ENCODE measurements around the gene CEP72. TPM values are rescaled to one million over a fixed set of nuclear protein-coding genes. Genes with fewer than 3 reads are reported as not detected.

CEP72 gene
- total RNA-seq, 1 donor from 2014 or later: 4.8 TPM

DNA sequence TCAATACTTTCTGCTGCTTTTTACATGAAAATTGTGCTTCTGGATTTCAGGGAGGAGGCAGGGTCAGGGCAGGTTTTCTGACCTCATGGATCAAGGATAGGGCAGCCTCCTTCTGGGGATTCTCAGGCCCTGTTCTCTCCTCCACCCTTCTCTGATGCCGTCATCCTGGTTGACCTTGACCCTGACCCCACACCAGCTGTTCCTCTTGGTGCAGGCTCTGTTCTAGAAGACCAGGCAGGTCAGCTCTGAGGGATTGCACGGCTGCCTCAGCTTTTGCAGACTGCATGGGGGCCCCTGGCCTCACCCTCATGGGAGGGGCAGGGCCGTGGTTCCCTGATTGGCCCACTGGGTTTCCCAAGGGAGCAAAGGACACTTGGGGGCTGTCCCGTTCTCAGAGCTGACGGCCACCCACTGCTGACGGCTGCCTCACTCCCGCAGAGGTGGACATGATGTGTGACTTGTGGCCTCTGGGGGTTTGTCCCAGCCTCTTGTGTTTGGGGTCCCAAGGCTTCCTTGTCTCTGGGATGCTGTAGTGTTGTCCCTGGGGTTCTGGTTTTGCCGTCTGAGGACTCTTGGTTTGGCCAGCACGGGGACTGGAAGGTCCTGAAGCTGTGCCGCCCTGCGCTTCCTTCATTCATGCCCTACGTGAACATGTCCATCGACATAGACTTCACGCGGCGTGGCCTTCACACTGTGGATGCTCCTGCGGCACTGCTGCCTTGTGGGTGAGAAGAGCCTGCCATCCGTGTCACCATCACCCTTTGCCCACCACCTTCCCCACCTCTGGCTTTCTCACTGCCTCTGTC is 34.5 kb downstream of the CEP72 start:
- no peak overlapping the region for H3K4me3 ChIP-seq (ENCODE audit: low read depth, low read length)
- no peaks in the 10 kb centered on the region for H3K36me3 ChIP-seq (ENCODE audit: control insufficient read depth, insufficient read depth, low read length)
- DNase-seq (ENCODE audit: low read depth): no peak
- H3K27me3 ChIP-seq (ENCODE audit: control insufficient read depth, insufficient read depth, low read length): no peaks in the 10 kb centered on the region
- TF ChIP-seq, protein P1, sequence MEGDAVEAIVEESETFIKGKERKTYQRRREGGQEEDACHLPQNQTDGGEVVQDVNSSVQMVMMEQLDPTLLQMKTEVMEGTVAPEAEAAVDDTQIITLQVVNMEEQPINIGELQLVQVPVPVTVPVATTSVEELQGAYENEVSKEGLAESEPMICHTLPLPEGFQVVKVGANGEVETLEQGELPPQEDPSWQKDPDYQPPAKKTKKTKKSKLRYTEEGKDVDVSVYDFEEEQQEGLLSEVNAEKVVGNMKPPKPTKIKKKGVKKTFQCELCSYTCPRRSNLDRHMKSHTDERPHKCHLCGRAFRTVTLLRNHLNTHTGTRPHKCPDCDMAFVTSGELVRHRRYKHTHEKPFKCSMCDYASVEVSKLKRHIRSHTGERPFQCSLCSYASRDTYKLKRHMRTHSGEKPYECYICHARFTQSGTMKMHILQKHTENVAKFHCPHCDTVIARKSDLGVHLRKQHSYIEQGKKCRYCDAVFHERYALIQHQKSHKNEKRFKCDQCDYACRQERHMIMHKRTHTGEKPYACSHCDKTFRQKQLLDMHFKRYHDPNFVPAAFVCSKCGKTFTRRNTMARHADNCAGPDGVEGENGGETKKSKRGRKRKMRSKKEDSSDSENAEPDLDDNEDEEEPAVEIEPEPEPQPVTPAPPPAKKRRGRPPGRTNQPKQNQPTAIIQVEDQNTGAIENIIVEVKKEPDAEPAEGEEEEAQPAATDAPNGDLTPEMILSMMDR (IDR thresholded peaks at IDR 0.05; ENCODE audit: insufficient read depth, low read length, poor library complexity, severe bottlenecking): no peak

DNA sequence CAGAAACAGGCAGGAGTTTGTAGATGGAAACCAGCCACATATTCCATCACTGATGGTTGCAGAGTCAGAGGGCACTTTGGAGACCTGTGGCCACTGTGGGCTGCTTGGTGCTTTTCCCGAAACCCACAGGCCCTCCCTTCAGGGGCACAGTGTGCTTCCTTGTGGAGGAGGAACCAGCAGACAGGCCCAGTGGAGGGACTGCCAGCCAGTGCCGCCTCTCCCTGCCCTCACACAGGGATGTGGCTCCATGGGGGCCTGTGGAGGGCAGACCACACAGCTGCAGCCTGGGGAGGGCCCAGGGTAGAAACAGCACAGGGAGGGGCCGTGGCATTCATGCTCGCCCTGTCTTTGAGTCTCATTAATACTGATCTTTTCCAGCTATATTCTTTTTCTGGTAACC is 35.2 kb downstream of the CEP72 start:
- no peaks in the 10 kb centered on the region for H3K27me3 ChIP-seq (ENCODE audit: control insufficient read depth, insufficient read depth, low read length)
- TF ChIP-seq, protein P1 (IDR thresholded peaks at IDR 0.05; ENCODE audit: insufficient read depth, low read length, poor library complexity, severe bottlenecking): no peak

DNA sequence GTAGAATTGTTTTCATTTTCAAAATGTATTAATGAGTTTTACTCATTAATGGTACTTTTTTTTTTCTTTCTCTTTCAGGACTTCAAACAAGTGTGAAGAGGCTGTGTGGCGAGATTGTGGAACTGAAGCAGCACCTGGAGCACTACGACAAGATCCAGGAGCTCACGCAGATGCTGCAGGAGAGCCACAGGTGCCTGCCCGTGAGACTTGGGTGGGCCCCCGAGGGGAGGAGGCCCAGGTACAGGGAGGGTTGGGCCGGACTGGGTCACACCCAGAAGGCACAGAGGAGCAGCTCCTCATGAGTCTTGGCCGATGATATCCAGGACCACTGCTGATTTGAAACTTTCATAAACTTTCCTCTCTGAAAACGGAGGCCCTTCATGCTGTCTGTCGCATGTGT is 35.6 kb downstream of the CEP72 start:
- DNase-seq (ENCODE audit: low read depth): no peak
- Histone ChIP-seq H3K27me3 (ENCODE audit: control insufficient read depth, insufficient read depth, low read length) (no peaks in the 10 kb centered on the region), H3K4me3 (ENCODE audit: low read depth, low read length) (no peak overlapping the region), H3K36me3 (ENCODE audit: control insufficient read depth, insufficient read depth, low read length) (no peaks in the 10 kb centered on the region)
- TF ChIP-seq, protein P1 (IDR thresholded peaks at IDR 0.05; ENCODE audit: insufficient read depth, low read length, poor library complexity, severe bottlenecking): no peak

More for the DNA sequence above, 35.2 kb downstream of the CEP72 start:
- no peak overlapping the region for H3K4me3 ChIP-seq (ENCODE audit: low read depth, low read length)
- DNase-seq (ENCODE audit: low read depth): no peak
- no peaks in the 10 kb centered on the region for H3K36me3 ChIP-seq (ENCODE audit: control insufficient read depth, insufficient read depth, low read length)

DNA sequence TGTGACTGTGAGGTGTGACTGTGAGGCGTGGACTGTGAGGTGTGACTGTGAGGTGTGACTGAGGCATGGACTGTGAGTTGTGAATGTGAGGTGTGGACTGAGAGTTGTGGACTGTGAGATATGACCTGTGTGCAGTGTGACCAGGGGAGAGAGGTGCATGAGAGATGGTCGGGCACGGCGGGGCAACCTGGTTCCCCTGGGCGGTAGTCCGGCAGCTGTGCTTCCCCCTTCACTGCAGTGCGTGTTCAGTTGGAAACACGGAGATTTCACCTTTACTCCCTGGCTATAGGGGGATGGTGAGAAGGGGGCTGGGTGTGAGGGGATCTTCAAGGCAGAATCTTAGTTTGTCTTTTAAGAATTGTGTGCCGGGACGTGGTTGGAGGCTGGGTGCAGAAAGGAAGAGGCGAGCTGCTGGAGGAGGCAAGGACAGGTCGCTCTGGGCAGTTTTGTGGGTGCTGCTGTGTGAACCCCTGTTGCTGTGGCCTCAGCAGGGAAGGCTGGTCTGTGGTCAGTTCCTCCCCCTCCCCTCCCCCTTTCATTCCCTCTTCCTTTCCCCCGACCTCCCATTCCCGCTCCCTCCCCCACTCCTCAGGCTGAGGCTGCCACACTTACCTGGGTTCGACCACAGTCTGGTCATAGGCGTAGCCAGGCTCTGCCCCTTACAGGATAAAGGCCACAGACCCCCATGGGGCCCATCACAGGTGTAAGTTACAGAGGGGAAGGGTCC is 39.3 kb downstream of the CEP72 start:
- no peak overlapping the region for H3K4me3 ChIP-seq (ENCODE audit: low read depth, low read length)
- H3K27me3 ChIP-seq (ENCODE audit: control insufficient read depth, insufficient read depth, low read length): no peaks in the 10 kb centered on the region
- TF ChIP-seq, protein P1 (IDR thresholded peaks at IDR 0.05; ENCODE audit: insufficient read depth, low read length, poor library complexity, severe bottlenecking): no peak
- DNase-seq (ENCODE audit: low read depth): no peak
- no peaks in the 10 kb centered on the region for H3K36me3 ChIP-seq (ENCODE audit: control insufficient read depth, insufficient read depth, low read length)

DNA sequence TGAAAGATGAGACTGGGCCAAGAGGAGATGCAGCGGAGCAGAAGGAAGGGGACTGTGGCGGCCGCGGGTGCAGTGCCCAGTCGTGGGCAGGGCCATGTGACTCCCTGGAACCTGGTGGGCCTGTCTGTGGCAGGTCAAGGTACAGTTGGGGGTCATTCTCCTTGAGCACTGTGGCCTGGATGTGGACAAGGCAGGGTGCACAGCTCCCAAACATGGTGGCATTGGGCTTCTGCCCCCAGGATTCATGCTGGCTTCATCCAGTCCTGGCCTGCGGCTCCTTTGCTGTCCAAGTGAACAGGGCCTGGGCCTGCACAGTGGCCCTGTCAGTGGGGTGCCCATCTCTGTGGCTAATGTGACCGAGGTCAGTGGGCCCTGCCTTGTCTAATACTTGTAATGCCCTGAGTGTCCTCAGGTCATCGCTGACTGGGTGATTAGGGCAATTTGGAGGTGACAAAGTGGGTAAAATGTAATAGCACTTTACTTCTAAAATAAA is 39.9 kb downstream of the CEP72 start:
- DNase-seq (ENCODE audit: low read depth): no peak
- no peaks in the 10 kb centered on the region for H3K36me3 ChIP-seq (ENCODE audit: control insufficient read depth, insufficient read depth, low read length)
- H3K4me3 ChIP-seq (ENCODE audit: low read depth, low read length): no peak overlapping the region
- H3K27me3 ChIP-seq (ENCODE audit: control insufficient read depth, insufficient read depth, low read length): no peaks in the 10 kb centered on the region
- TF ChIP-seq, protein P1 (IDR thresholded peaks at IDR 0.05; ENCODE audit: insufficient read depth, low read length, poor library complexity, severe bottlenecking): no peak

Data from kidney epithelial cell (primary cell).